ENCODE measurements around the gene GRM5.
"Not testable (repeated sequence)": the region's sequence is repeated elsewhere in the genome, so short reads cannot be mapped to it uniquely, and the experiment has no call there.

Gene GRM5

DNA sequence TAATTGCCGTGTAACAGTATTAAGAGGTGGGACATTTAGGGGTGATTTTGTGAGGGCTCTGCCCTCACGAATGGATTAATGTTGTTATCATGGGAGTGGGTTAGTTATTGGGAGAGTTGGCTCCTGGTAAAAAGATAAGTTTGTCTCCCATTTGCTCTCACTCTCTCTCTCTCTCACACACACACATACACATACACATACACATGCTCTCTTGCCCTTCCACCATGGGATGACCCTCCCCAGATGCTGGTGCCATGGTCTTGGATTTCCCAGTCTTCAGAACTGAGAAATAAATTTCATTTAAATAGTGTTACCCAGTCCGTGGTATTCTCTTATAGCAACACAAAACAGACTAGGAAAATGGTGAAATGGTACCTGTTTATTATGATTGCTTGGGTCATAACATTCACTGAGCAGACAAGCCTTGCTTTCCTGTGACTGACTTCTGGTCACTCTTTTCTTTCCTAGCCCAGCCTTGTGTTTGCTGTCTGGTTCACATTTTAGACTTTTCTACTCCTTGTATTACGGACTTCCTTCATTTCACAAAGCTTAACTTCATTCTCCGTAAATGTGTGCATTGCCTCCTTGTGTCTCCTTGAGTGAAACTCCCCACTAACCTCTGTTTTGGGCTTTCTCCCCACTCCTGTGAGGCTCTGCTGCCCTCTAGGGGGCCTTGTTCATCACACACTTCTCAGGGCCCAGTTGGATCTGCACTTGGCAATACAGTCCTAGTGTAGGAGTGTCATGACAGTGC is 521.7 kb downstream of the GRM5 start:
- DNase-seq (ENCODE audit: low read depth in 2 of 2) = peak; percentile 59 to 71

DNA sequence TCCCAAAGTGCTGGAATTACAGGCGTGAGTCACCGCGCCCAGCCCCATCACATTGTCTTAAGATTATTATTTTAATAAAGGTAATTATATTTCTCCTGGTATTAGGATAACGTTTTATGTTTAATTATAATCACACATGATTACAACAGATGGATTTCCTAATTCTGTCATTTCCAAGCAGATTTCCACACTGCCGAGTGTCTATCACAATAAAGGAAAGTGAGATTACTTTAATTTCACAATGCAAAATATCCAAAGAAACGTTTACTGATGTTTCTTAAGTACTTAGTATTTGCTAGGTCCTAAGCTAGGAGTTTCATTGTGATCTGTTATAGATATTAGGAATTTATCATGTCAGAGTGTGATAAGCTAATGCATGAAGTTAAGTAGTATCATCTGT is 524.8 kb downstream of the GRM5 start:
- no peak for DNase-seq (ENCODE audit: low read depth in 2 of 2)

DNA sequence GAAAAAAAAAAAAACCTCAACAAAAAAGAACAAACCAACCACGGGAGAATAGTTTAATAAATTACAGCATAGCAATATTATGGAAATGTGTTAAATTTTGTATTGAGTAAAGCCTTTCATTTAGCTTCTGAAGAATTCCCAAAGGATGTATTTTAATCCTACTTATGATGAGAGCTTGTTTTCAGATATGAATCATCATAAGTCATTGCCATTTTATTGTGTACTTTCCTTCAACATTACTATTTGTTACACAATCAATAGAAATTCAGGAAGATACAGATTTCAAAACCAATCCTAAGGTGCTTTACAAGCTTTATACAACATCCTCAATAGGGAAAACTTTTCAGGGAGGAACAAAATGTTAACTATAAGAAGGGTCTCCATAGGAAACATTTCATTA is 527.7 kb downstream of the GRM5 start:
- no peak for DNase-seq (ENCODE audit: low read depth in 2 of 2)

DNA sequence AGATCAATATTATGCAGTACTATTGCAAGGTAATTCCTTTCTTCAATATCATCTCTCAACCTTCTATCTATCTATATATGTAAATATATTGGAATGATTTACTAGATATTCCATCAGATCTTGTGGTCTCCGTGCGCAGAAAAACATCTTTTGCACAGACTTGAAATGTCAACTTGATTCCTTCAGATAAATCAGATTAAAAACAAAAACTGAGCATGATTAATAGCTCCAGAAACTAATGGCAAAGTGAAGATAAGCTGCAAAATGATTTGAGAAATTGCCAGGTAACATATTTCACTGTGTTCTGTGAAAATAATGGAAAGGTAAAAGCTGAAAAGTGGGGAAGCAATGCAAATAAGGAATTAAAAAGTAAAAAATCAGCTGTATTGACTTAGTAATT is 528.2 kb downstream of the GRM5 start:
- DNase-seq (ENCODE audit: low read depth in 2 of 2) = no peak

DNA sequence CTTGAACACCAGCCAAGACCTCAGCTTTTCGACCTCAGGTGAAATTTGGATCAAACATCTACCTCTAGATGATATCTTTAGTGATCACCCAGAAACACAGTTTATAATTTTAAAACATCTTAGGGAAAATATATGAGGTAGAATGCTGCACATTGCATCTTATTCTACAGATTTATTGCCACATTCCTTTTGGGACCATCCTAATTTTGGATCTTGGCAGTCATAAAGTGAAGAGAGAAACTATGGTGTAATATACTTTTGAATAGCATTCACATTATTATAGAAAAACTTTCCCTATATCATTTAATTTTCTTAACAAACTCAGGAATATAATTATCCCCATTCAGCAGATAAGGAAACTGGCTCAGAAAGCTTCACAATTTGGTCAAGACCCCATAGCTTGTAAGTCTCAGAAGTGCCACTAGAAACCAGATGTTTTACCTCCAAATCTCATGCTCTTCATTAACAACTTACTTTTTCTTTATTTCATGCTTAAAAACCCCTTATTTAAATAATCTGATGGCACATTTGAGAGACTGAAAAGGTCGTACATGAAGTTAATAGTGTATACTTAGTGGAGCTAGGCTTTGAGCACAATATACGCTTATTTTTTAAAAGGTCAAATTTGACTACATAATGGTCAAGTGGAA is 529.0 kb downstream of the GRM5 start:
- no peak for DNase-seq (ENCODE audit: low read depth in 2 of 2)

DNA sequence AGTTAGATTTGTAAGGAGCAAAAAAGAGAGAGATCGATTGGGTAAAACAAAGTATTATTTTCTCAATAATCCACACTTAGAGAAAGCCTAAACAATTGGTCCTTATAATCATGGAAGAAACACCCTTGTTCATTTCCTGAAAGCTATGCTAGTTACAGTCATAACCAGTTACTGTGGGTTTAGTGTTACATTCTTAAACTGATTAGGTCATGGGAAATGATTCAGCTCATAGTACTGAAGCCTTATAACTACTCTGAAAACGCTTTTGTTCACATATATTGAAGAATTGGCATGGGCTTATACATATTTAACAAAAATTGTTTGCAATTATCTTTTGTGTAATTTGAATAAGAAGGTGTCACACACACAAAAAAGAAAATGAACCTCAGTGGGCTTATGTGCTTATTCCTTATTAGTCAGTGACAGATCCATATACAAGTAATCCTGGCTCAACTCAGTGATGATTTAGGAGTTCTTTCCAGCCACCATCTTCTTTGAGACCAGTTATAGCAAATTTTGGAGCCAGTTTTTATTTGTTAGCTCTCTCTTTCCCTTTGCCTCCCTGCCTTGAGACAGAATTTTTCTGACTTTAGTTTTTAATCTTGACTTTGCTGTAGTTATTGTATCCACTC is 529.8 kb downstream of the GRM5 start:
- DNase-seq (ENCODE audit: low read depth in 2 of 2) = no peak

DNA sequence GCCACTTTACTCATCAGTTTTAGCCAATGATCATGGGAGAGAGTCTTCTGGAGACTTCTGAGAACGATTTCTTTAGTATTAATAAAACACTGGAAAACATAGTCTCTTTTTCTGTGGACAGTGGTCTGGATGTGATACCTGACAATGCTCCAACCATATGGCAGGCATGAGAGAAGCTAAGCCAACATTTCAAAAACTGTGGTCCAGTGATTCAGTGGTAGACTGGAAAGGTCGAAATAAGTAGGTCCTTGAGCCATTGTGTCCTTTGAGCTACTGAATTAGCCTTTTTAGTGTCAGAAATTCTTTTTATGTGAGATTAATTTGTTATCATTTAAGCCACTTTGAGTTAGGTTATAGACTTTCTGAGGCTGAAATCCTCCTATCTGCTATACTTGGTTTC is 530.5 kb downstream of the GRM5 start:
- no peak for DNase-seq (ENCODE audit: low read depth in 2 of 2)

DNA sequence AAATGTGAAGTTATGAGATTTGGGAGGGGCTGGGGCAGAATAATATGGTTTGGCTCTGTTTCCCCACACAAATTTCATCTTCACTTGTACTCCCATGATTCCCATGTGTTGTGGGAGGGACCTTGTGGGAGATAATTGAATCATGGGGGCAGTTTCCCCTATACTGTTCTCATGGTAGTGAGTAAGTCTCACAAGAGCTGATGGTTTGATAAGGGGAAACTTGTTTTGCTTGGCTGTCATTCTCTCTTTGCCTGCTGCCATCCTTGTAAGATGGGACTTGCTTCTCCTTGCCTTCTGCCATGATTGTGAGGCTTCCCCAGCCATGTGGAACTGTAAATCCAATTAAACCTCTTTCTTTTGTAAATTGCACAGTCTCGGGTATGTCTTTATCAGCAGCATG is 531.1 kb downstream of the GRM5 start:
- not testable (repeated sequence) for DNase-seq (ENCODE audit: low read depth in 2 of 2)

DNA sequence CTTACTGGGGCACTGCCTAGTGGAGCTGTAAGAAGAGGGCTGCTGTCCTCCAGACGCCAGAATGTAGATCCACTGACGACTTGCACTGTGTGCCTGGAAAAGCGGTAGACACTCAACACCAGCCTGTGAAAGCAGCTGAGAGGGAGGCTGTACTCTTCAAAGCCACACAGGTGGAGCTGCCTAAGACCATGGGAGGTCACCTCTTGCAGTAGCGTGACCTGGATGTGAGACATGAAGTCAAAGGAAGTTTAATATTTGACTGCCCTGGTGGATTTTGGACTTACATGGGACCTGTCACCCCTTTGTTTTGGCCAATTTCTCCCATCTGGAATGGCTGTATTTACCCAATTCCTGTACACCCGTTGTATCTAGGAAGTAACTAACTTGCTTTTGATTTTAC is 531.6 kb downstream of the GRM5 start:
- DNase-seq (ENCODE audit: low read depth in 2 of 2) = no peak

DNA sequence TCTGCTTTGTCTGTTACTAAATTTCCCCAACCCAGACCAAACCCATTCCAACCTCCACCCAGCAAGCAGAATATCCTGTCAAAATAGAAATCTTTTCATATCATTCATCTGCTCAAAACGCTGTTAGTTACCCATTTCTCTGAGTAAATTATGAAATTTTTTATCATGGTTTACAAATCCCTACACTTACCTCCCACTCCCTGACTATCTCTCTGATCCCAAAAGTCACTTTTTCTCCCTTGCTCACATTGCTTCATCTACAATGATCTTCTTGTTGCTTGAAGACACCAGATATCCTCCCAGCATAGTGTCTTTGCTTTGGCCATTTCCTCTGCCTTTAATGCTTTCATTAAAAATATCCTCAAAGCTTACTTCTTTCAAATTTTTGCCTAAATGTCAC is 532.8 kb downstream of the GRM5 start:
- no peak for DNase-seq (ENCODE audit: low read depth in 2 of 2)

DNA sequence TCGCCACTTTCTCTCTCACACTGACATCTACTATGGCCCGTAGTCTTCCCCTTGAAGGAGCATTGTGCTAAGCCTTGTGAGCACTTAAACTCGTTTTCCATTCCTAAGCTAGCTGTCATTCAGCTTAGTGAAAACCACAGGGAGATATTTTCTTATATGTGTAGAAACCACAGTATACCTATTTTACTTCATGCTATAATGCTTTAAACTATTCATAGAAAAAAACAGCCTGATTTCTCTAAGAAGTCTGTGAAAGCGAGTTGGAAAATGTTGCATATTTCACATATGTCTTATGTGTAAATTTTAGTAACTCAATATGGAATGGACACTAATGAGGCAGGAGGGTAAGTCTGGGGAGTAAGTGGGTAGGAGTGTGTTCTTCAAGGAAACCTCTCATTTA is 534.0 kb downstream of the GRM5 start:
- DNase-seq (ENCODE audit: low read depth in 2 of 2) = no peak

DNA sequence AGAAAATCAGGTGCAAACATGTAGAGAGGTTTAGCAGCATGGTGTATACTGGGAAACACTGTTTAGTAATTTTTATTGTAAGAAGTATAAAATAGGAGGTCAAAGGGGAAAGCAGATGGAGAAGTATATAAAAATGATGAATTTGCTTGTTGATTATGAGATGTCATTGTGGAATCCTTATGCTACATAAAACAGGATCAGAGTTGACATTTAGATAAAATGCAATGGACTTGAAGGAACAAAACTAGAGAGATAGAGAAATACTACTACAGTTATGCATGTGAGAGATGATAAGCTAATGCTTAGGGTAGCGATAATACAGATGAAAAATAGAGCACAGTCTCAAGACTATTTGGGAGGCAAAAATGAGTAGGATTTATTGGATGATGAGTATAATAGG is 536.4 kb downstream of the GRM5 start:
- DNase-seq (ENCODE audit: low read depth in 2 of 2) = no peak

DNA sequence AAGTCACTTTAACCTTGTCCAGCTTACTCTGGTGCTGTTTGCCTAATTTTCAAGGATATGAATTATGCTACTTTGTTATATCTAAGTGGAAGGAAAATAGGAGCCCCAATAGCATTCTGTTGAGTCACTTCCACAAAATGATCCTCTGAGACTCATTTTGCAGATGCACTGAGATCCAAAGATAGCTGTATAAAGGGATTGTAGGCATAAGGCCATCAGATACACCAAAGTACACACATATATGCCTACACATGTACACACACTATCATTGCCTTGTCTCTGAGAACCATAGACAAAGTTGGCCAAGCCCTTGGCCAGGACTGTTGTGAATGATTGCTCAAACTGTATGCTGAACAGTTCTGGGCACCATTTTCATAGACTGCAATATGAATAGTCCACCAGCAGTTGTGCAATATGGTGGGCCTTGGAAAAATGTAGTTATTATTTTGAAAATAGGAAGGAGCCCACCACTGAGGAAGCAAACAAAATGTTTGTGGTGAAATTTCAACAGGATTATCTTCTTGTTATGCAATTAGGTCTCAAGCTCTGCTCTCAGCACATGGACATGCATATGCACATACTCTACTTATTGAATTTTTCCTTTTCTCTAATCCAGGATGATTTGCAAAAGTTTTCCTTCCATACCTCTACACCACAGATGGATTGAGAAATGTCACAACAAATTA is 542.3 kb downstream of the GRM5 start:
- DNase-seq (ENCODE audit: low read depth in 2 of 2) = no peak

DNA sequence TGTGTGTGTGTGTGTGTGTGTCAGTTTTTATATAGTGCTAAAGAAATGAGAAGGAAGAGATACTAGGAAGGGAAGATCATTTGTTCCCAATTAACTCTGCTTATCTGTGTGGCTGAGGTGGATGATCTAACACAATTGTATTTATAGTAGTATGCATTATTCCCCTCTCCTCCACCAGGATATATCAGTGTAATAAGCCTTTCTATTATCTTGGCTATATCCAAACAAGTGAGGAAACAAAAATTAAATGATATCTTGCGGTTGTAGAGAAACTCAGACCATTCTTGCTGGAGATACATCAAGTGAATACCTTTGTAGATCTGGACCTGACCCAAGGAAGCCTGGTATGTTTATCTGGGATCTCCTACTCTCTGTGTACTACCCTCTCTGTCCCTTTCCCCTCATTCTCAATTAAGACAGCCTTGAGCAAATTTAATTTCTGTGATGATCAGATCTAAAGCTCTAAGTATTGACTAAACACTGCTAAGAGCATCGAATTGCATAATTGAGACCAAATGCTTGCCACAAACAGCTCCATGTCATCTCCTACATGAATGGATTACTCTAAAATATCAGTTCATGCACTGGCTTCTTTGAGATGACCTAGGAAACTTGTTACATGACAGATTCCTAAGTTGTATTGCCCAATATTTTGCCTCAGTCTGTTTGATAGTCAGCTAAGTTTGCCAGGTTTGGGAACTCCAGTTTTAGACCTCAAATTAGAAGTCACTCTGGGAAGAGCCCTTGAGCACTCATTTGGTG is 543.0 kb downstream of the GRM5 start:
- DNase-seq (ENCODE audit: low read depth in 2 of 2) = no peak

DNA sequence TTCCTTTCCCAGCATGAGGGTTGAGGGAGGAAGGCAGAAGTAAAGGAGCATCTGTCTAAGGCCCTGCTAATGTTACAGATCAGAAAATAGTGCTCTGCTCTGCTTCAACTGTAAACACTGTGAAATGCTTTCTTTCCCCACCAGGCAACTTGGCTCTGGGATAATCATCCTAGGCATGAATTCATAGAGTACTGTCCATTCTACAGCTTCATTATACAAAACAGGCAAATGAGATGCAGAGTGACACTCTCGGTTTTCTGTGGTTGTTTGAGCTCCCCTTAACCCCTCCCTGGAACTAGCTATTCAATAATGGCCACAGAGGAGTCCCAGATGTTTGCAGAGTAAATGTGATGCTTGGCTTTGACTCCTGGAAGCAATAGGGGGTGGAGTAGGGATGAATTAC is 544.0 kb downstream of the GRM5 start:
- DNase-seq (ENCODE audit: low read depth in 2 of 2) = no peak

DNA sequence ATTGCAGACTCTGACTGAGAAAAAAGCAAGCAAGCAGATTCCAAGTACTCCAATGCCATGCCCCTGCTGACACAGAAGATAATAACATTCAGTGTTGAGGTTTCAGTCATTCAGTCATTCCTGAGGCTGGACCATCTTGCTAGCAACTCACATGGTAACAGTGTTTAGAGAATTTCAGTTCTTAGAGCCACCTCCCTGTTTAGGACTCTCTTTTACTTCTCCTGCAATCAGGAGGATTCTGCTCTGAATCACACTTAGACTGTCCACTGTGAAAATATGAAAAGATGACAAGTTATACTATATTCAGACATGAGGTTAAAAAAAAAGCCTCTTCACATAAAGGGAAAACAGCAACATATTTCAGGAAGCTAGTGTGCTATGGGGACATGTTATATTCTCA is 544.4 kb downstream of the GRM5 start:
- DNase-seq (ENCODE audit: low read depth in 2 of 2) = no peak

DNA sequence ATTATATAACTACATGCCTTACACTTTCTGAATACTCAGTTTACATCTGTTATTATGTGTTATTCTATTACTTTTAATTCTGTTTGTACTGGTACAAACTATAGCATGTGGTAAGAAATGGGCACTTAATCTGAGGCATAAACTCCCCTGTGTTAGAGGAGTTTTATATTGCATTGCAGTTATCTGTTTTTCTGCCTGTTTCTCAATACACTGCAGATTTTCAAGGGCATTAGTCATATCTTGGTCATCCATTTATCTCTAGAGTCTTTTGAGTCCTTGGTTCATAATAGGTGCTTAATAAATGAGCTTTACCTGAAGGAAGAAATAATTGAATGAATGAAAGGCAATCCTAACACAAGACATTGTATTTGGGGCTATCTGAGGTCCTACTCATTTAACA is 545.4 kb downstream of the GRM5 start:
- no peak for DNase-seq (ENCODE audit: low read depth in 2 of 2)

DNA sequence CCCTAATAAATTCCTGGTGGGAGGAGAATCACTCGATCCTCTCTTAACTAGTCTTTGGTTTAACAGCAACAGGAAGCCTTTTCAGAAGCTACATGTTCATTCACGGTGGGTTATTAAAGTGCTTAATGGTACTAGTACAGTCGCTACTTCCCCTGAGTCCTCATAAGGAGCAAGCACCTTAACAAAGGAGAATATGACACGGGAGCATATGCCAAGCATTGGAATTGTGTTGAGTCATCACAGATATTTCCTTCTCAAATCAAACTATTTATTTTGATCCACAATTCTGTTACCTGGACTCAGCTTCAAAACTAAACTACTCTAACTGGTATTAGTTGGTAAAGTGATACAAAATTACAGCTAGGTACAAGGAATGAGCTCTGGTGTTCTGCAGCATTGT is 550.8 kb downstream of the GRM5 start:
- DNase-seq (ENCODE audit: low read depth in 2 of 2) = no peak

DNA sequence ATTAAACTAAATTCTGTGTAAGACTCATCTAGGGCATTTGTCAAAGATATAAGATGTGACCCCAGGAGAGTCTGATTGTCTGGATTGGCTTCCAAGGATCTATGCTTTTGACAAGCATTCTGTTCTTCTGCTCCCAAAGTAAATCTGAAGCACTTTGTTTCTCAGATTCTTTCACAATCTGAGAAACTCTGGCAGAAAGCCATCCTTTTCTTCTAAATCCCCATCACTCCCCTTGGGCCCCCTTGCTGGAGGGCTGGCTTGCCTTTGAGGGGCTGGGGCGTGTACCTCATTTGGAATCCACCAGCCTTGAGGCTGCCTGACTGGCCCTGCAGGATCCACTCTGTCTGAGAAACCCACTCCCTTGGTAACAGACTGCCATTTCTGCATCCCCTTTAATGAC is 554.8 kb downstream of the GRM5 start:
- DNase-seq (ENCODE audit: low read depth in 2 of 2) = no peak

DNA sequence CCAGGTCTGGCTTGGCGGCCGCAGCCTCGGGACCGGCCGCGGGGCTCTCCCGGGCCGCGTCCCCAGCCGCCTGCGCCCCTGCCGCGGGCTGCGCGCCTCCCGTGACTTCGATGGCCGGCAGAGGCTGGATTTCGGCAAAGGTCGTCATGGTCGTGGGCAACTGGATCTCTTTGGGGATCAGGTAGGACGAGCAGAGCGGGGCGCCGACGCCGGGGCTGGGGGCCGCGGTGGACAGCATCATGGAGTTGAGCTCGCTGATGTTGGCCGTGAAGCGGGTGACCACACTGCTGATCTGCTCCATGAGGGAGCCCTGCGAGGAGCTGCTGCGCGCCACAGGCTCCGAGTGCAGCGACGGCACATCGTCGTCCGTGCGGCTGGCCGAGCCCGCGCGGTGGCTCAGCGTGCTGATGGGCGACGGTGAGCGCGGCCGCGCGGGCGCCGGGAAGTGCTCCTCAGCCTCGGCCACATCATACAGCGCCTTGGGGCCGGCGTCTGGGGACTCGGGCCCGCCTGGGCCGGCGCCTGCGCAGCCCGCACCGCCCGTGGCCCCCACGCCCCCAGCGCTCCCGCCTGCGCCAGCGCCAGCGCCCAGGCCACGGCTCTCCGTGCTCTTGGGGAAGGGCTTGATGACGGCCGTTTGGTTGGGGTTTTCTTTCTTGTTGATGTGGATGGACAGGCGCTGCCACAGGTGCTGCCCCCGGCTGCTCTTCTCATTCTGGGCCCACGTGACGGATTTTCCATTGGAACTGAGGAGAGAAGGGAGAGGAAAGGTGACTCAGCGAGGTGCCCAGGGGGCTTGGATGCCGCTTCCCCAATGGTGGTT is 556.8 kb downstream of the GRM5 start:
- peak in 1 of 2 donors; percentile 7 for DNase-seq (ENCODE audit: low read depth in 2 of 2)

DNA sequence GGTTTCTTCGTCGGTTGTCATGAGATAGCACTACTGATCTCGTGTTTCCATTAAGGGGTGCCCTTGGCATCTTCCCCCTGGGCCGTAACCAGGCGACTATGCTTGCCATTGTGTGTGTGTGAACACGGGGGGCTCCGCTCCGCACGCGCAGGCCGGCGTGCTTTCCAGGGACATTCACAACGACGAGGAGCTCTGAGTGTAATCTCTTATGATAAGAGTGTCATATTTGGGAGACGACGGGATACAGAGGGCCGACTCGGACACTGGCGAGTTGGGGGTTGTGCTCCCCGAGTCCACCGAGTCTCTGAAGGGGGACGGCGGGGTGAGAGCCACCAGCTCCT is 557.4 kb downstream of the GRM5 start:
- DNase-seq (ENCODE audit: low read depth in 2 of 2) = no peak
